Keratinocyte (primary cell): ENCODE data around the gene CASZ1. TPM values are rescaled to one million over a fixed set of nuclear protein-coding genes. Genes with fewer than 3 reads are reported as not detected.

ENCODE experiments used
- DNase-seq: peaks from one replicate; pipeline ENCODE4 v3.0.0-alpha.2; 2011; ENCODE audit warnings: low read depth, missing footprints, low spot score
- FAIRE-seq: peaks from 2 replicates; lab custom pipeline; 2011; peaks lifted over from hg19 to GRCh38; lab: Jason Lieb, UNC
- H2AFZ ChIP-seq: 2 replicates; pipeline ENCODE4 v1.6.0; 2012; ENCODE audit warnings: low read length, control low read depth, inconsistent platforms; ENCODE audit not compliant: control insufficient read depth
- H3K27ac ChIP-seq: 2 replicates; pipeline ENCODE4 v1.5.1; 2011; ENCODE audit warnings: low read length; ENCODE audit not compliant: control insufficient read depth, insufficient read depth
- H3K27me3 ChIP-seq: 3 replicates; pipeline ENCODE4 v1.6.0; 2011; ENCODE audit warnings: low read length; ENCODE audit not compliant: control insufficient read depth, insufficient read depth; ENCODE audit errors: extremely low read depth
- H3K36me3 ChIP-seq, 2 experiments: 2 replicates in 1 of 2; 3 replicates in 1 of 2; pipeline ENCODE4 v1.5.1; 2011; ENCODE audit warnings: low read length in 2 of 2, mild to moderate bottlenecking in 1 of 2; ENCODE audit not compliant: control insufficient read depth in 2 of 2, insufficient read depth in 2 of 2; ENCODE audit errors: extremely low read depth in 1 of 2
- H3K4me1 ChIP-seq: 3 replicates; pipeline ENCODE4 v1.5.1; 2011; ENCODE audit warnings: low read length; ENCODE audit not compliant: control insufficient read depth, insufficient read depth; ENCODE audit errors: extremely low read depth
- H3K4me2 ChIP-seq: 3 replicates; pipeline ENCODE4 v1.6.0; 2011; ENCODE audit warnings: low read depth, low read length; ENCODE audit not compliant: control insufficient read depth, insufficient read depth; ENCODE audit errors: extremely low read depth
- H3K4me3 ChIP-seq, 3 experiments: fragments of 200-600 bp in 1 of 3; sonication (generic) in 1 of 3; 2 replicates in 2 of 3; 3 replicates in 1 of 3; pipeline ENCODE4 v1.5.1; 2011 to 2016; ENCODE audit warnings: low read length in 3 of 3, mild to moderate bottlenecking in 3 of 3, control low read depth in 2 of 3, inconsistent platforms in 1 of 3, low read depth in 1 of 3, mixed read lengths in 1 of 3, mixed run types in 1 of 3, moderate library complexity in 1 of 3; ENCODE audit not compliant: control insufficient read depth in 2 of 3, insufficient read depth in 2 of 3; ENCODE audit errors: extremely low read depth in 1 of 3
- H3K79me2 ChIP-seq: 2 replicates; pipeline ENCODE4 v1.6.0; 2012; ENCODE audit warnings: low read length; ENCODE audit not compliant: control insufficient read depth, insufficient read depth
- H3K9ac ChIP-seq: 3 replicates; pipeline ENCODE4 v1.6.0; 2011; ENCODE audit warnings: low read length; ENCODE audit not compliant: control insufficient read depth, insufficient read depth; ENCODE audit errors: extremely low read depth
- H3K9me1 ChIP-seq: 3 replicates; pipeline ENCODE4 v1.6.0; 2011; ENCODE audit warnings: low read length; ENCODE audit not compliant: control insufficient read depth, insufficient read depth; ENCODE audit errors: extremely low read depth
- H3K9me3 ChIP-seq: 2 replicates; pipeline ENCODE4 v1.5.1; 2012; ENCODE audit warnings: low read depth, low read length; ENCODE audit not compliant: control insufficient read depth
- H4K20me1 ChIP-seq: 3 replicates; pipeline ENCODE4 v1.6.0; 2011; ENCODE audit warnings: low read length; ENCODE audit not compliant: control insufficient read depth, insufficient read depth; ENCODE audit errors: extremely low read depth
- CTCF ChIP-seq, 3 experiments: IDR thresholded peaks in 1 of 3; conservative IDR thresholded peaks in 1 of 3; optimal IDR thresholded peaks in 1 of 3; 2 replicates in 2 of 3; 3 replicates in 1 of 3; pipeline versions ENCODE3 to v1.5.1; 2011; ENCODE audit warnings: low read length in 3 of 3, mild to moderate bottlenecking in 3 of 3, moderate library complexity in 2 of 3, control low read depth in 1 of 3, inconsistent platforms in 1 of 3; ENCODE audit not compliant: insufficient read depth in 2 of 3; ENCODE audit errors: extremely low read depth in 1 of 3
- EZH2 ChIP-seq: IDR thresholded peaks from one replicate; pipeline ENCODE4 v1.6.1; 2012; ENCODE audit warnings: inconsistent platforms, mild to moderate bottlenecking, low read length, moderate library complexity
- dilution Hi-C: fragments of 300-500 bp; cut with MboI; formaldehyde crosslinking; loops from one replicate; pipeline ENCODE4 v1.7.0; 2020; ENCODE audit warnings: low sequenced_read_pairs; ENCODE audit not compliant: extremely low pct_ligation_motif_present
- polyA plus RNA-seq, 5 experiments: library from polyadenylated mRNA; depleted of rRNA in 3 of 5; stranded (reverse) in 3 of 5; stranded (forward) in 1 of 5; unstranded in 1 of 5; fragments of >200 nt; gene quantifications; 1 replicate in 1 of 5; 2 replicates in 3 of 5; 3 replicates in 1 of 5; pipeline versions ENCODE4 v1.2.1 to v1.2.3, GENCODE V29; 2011 to 2012; ENCODE audit warnings: missing spikeins in 2 of 5, low read depth in 1 of 5, low replicate concordance in 1 of 5
- small RNA-seq, 3 experiments: library from RNA; depleted of rRNA; stranded (forward); fragments of <200 nt; gene quantifications; one replicate each; pipeline ENCODE3, GENCODE V24; 2012; ENCODE audit warnings: low read depth in 3 of 3, low replicate concordance in 1 of 3; ENCODE audit not compliant: insufficient read length in 3 of 3

CASZ1 gene
- polyA plus RNA-seq, 1 donor (not counting 4 experiments of a cell fraction or from before 2014, with no cell fraction given) = 2.8 TPM

GRCh38 chr1:10589074-10589473, 207.4 kb downstream of the CASZ1 start:
- Histone ChIP-seq H3K36me3 (peaks cover 0 to 2% of the 10 kb centered on the region in 2 experiments), H3K4me3 (no peak overlapping the region), H3K79me2 (no peaks in the 10 kb centered on the region), H3K9ac (no peak overlapping the region), H3K27me3 (no peaks in the 10 kb centered on the region), H3K4me2 (no peak overlapping the region), H2AFZ (no peak overlapping the region), H3K9me1 (no peaks in the 10 kb centered on the region), H3K27ac (no peak overlapping the region), H4K20me1 (no peaks in the 10 kb centered on the region), H3K9me3 (no peaks in the 10 kb centered on the region), H3K4me1 (no peaks in the 10 kb centered on the region)
- dilution Hi-C loops = no loop called here
- DNase-seq (no peak), FAIRE-seq (no peak)
- TF ChIP-seq EZH2 = no peak
- no peak for TF ChIP-seq CTCF (optimal IDR thresholded peaks at IDR 0.05 in 1 of 3, IDR thresholded peaks at IDR 0.05 in 1 of 3, conservative IDR thresholded peaks at IDR 0.05 in 1 of 3; ENCODE audit: extremely low read depth in 1 of 3, insufficient read depth in 2 of 3, low read length in 3 of 3)

GRCh38 chr1:10588640-10589039, 207.8 kb downstream of the CASZ1 start:
- no peak overlapping the region for H3K9ac ChIP-seq
- FAIRE-seq = no peak
- dilution Hi-C loops = no loop called here

More at GRCh38 chr1:10588640-10589039, 207.8 kb downstream of the CASZ1 start:
- H3K4me3 ChIP-seq = no peak overlapping the region
- no peaks in the 10 kb centered on the region for H3K27me3 ChIP-seq
- H2AFZ ChIP-seq = no peak overlapping the region
- H3K79me2 ChIP-seq = no peaks in the 10 kb centered on the region
- no peak for DNase-seq
- no peaks in the 10 kb centered on the region for H3K9me3 ChIP-seq
- no peak overlapping the region for H3K4me2 ChIP-seq
- H4K20me1 ChIP-seq = no peaks in the 10 kb centered on the region
- no peak for TF ChIP-seq EZH2
- TF ChIP-seq CTCF (optimal IDR thresholded peaks at IDR 0.05 in 1 of 3, IDR thresholded peaks at IDR 0.05 in 1 of 3, conservative IDR thresholded peaks at IDR 0.05 in 1 of 3; ENCODE audit: extremely low read depth in 1 of 3, insufficient read depth in 2 of 3, low read length in 3 of 3) = no peak
- H3K9me1 ChIP-seq = no peaks in the 10 kb centered on the region
- H3K36me3 ChIP-seq = peaks cover 0 to 2% of the 10 kb centered on the region in 2 experiments
- no peak overlapping the region for H3K27ac ChIP-seq
- no peaks in the 10 kb centered on the region for H3K4me1 ChIP-seq

Small RNA genes within 50 kb of the gene (small RNA-seq; reads per million reads assigned to genes)
- 0 reads per million in 3 experiments for gene RN7SL614P

Other genes with a start within 250 kb of the CASZ1 start
- gene TARDBP, start 216.0 kb upstream of the CASZ1 start, polyA plus RNA-seq = 87.1 to 177 TPM (median 109 TPM) in 3 replicates